Sciatic nerve (tissue), 2 donors: ENCODE data around the gene CERS4. TPM values are rescaled to one million over a fixed set of nuclear protein-coding genes. Genes with fewer than 3 reads are reported as not detected.
A peak's percentile ranks its signal among the peaks of the same experiment; 100 is the strongest.
"Not testable (repeated sequence)": the region's sequence is repeated elsewhere in the genome, so short reads cannot be mapped to it uniquely, and the experiment has no call there.

Source experiments
- ATAC-seq: fragments of 200-7000 bp; cut with Tn5 transposase; one replicate; pipeline ENCODE4 v1.9.1; 2020; ENCODE audit warnings: mild to moderate bottlenecking, moderate library complexity
- DNase-seq: peaks from one replicate; pipeline ENCODE4 v3.0.0-alpha.2; 2020; ENCODE audit warnings: low spot score
- intact Hi-C: fragments of 100-400 bp; cut with DNase I; formaldehyde crosslinking; loops from one replicate; pipeline ENCODE4 v1.14.2; 2022
- total RNA-seq: library from RNA; stranded (reverse); fragmentation: NEBNext Ultra II Directional; extraction: Animal tissue kit (Norgen Biotek cat#: 25700); gene quantifications from one replicate; pipeline ENCODE4 v1.2.1, GENCODE V29; 2021
- donor health status: DM: no; HTN: no; CAD: no.
- donor health status: DM: no; HTN: no; CAD: no.

The CERS4 gene
- total RNA-seq, 1 donor from 2014 or later: 66.9 TPM

DNA sequence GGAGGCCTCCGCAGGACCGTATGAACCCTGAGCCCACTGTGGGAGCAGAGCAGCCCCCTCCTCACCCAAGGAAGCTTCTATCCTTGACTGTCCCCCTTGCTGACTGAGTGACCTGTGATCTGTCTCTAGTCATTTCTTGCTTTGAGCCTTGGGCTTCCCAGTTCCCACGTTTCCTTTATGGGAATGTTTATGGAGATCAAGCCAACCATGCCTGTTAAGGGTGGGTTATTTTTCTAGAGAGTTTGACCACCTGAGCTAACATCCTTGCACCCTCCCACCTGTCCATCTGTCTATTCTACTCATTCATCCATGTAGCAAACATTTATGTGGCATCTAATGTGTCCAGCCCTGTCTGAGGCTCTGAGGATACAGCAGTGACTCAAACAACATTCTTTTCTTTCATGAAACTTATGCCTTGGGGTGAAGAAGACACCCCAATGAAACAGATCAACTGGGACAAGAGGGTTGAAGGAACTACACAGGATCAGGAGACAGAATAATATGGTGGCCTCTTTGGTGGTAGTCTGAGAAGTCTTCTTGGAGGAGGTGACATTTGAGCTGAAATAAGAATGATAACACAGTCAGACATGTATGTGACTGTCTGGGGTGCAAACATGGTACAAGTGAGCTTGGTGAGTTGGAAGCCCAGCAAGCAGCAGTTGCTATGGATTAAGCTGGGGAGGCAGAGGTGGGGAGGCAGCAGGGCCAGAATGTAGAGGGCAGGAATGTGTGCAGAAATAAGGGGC is 30.5 kb downstream of the CERS4 start:
- no peak for DNase-seq
- intact Hi-C loops: no loop called here
- ATAC-seq: no peak

DNA sequence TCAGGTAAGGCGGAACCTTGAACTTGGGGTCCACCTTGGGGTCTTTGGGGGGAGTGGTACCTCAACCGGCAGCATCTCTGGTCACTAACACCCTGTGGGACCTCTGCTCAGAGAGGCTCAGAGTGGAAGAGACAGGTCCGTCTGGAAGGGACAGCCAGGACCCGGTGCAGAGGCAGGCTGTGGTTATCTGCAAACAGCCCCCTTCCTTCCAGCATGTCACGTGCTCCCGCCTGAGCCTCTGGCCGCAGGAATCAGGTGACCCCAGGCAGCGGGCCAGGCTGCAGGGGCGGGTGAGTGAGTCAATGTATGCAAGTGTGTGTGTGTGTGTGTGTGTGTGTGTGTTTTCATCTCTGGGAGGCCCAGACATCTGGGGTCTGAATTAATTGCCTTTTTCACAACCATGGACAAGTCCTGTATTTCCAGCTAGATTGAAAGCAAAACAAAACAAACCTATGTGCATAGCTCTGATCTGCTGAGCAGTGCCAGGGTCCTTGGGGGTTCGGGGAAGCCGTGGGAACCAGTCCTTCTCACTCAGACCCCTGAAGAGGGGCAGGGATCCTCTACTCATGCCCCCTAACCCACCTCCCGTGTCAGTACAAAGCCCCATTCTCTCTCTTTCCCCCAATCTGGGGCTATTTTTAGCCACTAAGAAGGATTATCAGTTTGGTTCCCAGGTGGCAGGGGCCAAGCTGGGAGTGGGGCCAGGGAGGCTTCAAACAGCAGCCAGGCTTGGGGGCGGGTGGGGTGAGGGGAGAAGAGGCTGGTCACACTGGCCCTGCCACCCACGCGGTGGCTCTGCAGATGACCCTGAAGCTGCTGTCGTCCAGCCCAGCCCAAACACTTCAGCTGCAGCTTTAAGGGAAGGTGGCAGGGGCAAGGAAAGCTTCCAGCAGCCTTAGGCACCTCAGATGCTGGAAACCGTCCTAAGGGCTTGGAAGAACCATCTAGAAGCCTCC is 31.4 kb downstream of the CERS4 start:
- ATAC-seq: peak; percentile 94
- intact Hi-C loops: no loop called here
- DNase-seq: peak; percentile 94

DNA sequence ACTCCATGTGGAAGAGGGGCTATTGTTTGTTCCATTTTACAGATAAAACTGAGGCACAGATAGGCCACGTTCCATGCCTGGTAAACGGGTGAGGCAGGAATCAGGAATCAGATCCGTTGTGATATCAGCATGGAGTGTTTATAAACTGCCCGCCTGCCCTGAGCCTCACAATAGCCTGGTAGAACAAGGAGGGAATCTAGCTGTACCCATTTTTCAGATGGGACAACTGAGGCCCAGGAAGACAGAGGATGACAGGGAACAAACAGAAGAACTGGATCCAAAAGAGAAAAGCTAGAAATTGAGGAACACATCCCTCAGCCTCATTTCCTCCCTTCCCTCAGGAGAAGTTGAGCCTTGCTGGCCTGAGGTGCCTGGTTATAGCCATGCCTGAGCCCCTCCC is 32.5 kb downstream of the CERS4 start:
- intact Hi-C loops: no loop called here
- DNase-seq (no peak), ATAC-seq (no peak)

DNA sequence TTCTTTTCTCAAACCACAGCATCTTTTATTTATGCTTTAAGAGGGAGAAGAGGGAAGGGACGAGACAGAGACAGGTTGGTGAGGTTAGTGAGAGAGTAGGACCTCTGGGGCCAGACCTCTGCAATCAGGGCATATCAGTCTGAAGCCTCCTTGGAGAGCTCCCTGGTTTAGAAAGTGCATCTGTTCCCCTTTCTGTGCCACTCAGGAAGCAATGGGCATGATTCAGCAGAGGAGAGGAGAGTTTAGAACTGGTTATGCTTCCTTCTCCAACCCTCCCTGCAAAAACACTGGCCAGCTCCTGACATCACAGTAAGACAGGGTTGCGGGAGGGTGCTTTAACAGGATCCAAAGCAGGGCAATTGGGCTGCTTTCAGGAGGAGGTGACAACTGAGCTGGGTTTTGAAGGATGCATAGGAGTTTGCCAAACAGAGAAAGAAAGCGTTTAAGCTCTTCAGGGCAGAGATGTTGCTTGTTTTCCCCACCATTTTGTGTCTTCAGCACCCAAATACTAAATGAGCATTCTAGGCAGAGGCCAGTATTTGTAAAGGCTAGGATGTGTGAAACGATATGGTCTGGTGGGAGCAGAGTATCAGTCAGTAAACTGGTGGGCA is 33.1 kb downstream of the CERS4 start:
- intact Hi-C loops: no loop called here
- DNase-seq: no peak
- no peak for ATAC-seq

DNA sequence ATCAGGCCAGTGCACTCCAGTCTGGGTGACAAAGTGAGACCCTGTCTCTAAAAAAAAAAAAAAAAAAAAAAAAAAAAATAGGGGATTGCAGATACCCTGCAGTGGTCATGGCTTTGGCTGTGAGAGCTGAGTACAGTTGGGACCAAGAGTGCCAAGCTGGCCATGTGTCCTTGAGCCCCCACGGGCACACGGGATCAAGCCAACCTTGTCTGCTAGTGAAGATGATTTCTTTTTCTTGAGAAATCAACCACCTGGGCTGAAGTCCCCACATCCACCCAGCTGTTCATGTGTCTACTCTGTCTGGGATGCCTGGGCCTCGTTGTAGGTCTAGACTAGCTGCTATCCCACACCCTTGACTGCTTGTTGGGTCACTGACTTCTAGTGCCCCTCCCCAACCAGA is 34.0 kb downstream of the CERS4 start:
- intact Hi-C loops: no loop called here
- no peak for DNase-seq
- no peak for ATAC-seq

DNA sequence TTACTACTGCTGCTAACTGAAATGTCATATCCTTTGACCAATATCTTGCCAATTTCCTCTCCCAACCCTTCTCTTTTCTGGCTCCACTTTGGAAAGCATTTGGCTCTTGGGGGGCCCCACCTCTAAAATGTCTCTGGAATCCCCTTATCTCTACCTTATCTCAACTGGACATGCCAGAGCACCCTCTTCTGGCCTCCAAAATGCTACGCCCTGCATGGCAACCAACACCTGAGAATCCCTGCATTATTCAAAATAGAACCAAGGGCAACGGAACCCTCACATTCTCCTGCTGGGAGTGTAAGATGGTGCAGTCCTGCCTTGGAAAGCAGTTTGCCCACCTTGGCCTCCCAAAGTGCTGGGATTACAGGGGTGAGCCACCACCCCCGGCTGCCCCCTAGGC is 35.3 kb downstream of the CERS4 start:
- DNase-seq: no peak
- no peak for ATAC-seq
- intact Hi-C loops: no loop called here

DNA sequence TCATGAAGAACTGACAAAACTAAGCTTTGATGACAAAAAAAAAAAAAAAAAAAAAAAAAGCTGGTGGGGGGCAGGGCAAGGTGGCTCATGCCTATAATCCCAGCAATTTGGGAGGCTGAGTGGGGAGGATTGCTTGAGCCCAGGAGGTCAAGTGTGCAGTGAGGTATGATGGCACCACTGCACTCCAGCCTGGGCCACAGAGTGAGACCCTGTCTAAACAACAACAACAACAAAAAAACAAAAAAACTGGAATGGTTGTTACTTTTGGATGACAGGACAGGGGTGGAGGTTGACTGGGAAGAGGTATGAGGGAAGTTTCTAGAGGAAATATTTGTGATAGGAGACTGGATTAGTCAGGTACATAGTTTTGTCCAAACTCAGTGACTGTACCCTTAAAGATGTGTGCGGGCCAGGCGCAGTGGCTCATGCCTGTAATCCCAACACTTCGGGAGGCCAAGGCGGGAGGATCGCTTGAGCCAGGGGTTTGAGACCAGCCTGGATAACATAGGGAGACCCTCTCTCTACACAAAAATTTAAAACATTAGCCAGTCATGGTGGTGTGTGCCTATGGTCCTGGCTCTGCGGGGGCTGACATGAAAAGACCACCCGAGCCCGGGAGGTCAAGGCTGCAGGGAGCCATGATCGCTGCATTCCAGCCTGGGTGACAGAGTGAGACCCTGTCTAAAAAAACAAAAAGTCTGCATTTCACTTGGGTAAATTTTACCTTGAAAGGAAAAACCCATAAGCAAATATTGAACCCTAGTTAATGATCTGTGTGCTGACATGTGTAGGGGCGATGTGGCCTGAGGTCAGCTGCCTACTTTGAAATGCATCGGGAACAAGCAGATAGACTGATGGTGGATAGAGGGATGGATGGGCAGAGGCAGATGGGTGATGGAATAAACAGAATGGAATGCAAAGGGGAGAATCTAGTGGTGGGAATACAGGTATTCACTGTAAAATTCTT is 37.0 kb downstream of the CERS4 start:
- intact Hi-C loops: no loop called here
- ATAC-seq (no peak), DNase-seq (no peak)

DNA sequence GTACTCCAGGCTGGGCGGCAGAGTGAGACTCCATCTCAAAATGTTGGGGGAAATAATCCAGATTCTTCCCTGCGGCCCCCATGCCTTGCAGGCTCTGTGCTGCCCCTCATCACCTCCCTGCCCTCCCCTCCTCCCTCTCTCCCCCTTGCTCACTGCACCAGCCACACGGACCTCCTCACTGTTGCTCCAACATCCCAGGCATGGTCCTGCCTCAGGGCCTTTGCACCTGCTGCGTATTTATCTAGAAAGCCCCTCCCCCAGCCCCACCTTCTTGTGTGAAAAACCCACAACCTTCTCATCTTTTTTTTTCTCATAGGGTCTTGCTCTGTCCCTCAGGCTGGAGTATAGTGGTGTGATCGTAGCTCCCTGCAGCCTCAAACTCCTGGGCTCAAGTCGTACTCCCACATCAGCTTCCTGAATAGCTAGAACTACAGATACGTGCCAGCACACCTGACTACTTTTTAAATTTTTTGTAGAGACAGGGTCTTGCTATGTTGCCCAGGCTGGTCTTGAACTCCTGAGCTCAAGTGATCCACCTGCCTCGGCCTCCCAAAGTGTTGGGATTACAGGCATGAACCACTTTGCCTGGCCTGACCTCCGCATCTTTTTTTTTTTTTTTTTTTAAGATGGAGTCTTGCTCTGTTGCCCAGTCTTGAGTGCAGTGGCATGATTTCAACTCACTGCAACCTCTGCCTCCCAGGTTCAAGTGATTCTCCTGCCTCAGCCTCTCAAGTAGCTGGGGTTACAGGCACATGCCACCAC is 38.1 kb downstream of the CERS4 start:
- DNase-seq, intact Hi-C loops, ATAC-seq: not testable (repeated sequence)

DNA sequence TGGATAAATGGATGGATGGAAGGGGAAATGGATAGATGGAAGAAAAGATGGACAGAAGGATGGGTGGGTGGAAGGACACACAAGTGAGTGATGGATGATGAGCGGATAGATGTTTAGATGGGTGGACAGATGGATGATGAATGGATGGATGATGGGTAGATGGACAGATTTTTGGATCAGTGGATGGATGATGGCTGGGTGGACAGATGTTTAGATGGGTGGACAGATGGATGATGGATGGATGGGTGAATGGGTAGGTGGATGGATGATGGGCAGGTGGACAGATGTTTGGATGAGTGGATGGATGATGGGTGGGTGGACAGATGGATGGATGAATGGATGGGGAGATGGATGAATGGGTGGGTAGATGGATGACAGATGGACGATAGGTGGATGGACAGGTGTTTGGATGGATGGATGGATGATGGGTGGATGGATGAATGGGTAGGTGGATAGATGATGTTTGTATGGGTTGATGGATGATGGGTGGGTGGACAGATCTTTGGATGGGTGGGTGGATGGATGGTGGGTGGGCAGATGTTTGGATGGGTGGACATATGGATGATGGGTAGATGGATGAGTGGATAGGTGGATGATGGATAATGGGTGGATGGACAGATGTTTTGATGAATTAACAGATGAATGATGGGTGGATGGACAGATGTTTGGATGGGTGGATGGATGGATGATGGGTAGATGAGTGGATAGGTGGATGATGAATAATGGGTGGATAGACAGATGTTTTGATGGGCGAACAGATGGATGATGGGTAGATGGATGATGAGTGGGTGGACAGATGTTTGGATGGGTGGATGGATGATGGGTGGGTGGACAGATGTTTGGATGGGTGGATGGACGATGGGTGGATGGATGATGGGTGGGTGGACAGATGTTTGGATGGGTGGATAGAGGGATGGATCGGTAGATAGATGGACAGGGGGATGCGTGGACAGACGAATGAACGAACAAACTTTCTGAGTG is 39.5 kb downstream of the CERS4 start:
- intact Hi-C loops: no loop called here
- no peak for DNase-seq
- no peak for ATAC-seq

DNA sequence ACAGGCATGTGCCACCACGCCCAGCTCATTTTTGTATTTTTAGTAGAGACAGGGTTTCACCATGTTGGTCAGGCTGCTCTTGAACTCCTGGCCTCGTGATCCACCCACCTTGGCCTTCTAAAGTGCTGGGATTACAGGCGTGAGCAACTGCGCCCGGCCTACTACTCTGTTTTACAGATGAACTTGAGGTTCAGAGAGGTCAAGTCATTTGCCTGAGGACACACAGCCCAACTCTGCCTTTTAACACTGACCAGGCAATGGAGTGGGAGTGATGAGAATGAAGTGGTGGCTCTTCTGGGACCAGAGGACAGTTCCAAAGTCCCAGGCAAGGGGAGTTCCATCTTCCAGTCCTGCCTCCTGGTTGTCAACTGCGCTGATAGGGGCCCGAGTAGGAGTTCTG is 41.4 kb downstream of the CERS4 start:
- ATAC-seq (no peak), DNase-seq (no peak)
- intact Hi-C loops: loop anchor here (5.0 to 10.0 kb wide), 2 partner anchors 93 to 296 kb away; no protein-coding TSS in a partner anchor

DNA sequence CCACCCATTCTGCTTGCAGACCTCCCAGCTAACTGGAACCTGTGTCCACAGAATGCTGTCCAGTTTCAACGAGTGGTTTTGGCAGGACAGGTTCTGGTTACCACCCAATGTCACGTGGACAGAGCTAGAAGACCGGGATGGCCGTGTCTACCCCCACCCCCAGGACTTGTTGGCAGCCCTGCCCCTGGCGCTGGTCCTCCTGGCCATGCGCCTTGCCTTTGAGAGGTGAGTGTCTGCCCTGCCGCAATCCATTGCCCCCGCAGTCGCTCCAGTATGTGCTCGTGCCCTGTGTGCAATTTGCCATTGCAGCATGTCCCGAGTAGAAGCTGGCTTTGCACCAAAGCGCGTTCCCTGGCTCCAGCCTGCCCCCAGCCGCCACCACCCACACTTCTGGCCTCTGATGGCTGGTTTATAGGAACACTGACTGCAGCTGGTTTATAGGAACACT is 41.9 kb downstream of the CERS4 start:
- DNase-seq (peak; percentile 82), ATAC-seq (peak; percentile 74)
- intact Hi-C loops: loop anchor here (5.0 to 10.0 kb wide), 2 partner anchors 94 to 296 kb away; no protein-coding TSS in a partner anchor

DNA sequence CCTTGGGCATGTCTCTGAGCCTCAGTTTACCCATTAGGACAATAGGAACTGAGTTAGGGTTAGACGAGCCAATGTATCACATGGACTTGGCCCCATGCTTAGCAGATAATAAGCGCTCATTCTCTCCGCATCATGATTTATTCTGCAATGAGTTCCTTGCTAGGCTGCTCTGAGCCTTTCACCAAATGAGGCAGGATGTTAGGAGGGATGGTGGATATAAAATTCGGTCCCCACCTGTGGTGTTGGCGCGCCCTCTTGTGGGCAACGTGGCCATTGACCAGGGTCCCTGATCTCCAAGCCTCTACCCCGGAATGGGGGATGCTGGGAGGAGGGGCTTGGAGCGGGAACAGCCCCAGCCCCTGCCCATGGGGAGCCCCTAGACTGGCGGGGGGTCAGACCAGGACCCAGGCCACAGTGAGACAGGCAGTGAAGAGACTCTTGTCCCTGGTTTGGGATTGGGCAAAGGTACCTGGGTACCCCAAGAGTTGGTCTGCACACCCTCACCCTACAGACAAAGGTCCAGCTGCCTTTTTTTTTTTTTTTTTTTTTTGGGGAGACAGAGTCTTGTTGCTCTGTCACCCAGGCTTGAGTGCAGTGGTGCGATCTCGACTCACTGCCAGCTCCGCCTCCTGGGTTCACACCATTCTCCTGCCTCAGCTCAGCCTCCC is 43.9 kb downstream of the CERS4 start:
- DNase-seq: peak; percentile 93
- intact Hi-C loops: loop anchor here (5.0 to 10.0 kb wide), 2 partner anchors 96 to 298 kb away; no protein-coding TSS in a partner anchor
- peak; percentile 82 for ATAC-seq

DNA sequence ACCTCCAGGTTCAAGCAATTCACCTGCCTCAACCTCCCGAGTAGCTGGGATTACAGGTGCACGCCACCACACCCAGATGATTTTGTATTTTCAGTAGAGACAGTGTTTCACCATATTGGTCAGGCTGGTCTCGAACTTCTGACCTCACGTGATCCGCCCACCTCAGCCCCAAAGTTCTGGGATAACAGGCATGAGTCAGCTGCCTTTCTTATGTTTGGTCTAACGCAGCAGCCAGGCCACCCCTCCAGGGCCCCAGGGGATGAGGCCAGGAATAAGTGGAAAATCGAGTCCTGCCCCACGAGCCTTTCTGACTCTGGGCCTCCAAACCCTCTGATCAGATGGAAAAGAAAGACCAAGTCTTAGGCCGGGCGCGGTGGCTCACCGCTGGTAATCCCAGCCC is 44.5 kb downstream of the CERS4 start:
- intact Hi-C loops: loop anchor here (5.0 to 10.0 kb wide), 2 partner anchors 96 to 299 kb away; no protein-coding TSS in a partner anchor
- no peak for DNase-seq
- no peak for ATAC-seq

DNA sequence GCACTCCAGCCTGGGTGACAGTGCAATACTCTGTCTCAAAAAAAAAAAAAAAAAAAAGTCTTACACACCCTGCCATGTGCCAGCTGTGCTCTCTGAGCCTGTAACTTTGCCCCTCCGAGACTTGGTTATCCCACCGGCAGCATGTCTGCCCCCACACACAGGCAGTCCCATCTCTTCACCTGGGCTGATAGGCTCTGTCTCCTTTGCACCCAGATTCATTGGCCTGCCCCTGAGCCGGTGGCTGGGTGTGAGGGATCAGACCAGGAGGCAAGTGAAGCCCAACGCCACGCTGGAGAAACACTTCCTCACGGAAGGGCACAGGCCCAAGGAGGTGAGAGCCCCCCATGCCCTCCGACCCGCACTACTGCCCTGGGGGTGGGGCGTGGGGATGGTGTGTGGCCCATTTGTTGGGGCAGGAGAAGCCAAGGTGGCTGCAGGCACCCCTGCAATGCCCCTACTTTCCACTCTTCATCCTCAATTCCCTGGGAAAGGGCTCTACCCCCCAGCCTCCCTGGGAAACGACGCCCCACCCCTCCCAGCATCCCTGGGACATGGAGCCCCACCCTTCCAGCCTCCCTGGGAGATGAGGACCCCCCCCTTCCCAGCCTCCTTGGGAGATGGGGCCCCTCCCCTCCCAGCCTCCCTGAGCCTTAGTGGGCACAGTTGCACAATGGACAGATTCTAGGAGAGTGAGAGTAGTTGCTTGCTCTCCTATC is 45.3 kb downstream of the CERS4 start:
- DNase-seq: no peak
- no peak for ATAC-seq
- intact Hi-C loops: loop anchor here (5.0 to 10.0 kb wide), 2 partner anchors 97 to 300 kb away; no protein-coding TSS in a partner anchor

DNA sequence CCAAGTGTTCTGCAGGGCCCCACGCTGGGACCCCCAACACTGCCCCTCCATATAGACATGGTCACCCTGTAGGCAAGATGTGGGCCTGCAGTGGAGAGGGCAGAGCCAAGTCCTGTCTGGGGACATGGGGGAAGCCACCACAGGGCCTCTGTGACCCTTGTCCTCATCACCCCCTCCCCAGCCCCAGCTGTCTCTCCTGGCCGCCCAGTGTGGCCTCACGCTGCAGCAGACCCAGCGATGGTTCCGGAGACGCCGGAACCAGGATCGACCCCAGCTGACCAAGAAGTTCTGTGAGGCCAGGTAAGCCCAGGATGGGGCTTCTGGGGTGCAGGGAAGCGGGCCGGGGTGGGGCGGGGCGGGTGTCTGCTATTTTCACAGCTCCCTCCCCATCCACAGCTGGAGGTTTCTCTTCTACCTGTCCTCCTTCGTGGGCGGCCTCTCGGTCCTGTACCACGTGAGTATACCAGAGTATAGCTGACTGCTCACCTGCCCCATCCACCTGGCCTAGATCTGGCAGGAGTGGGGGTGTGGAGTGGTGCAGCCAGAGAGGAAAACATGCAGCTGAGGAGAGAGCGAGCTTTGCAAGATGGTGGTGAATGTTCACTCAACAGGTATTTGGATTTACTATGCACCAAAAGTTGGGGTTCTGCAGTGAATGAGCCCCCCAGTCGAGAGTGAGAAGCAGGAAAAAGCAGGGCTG is 46.4 kb downstream of the CERS4 start:
- intact Hi-C loops: loop anchor here (10.0 kb wide), 1 partner anchor 301 kb away; no protein-coding TSS in a partner anchor
- DNase-seq (no peak), ATAC-seq (no peak)
